Left cardiac atrium (tissue), 4 donors: ENCODE measurements around the gene ZNF516. TPM values are rescaled to one million over a fixed set of nuclear protein-coding genes. Genes with fewer than 3 reads are reported as not detected.

Source experiments
- ATAC-seq, 2 donors: fragments of 200-7000 bp; cut with Tn5 transposase; one replicate each; pipeline ENCODE4 v1.9.1; 2020; ENCODE audit warnings: mild to moderate bottlenecking in 2 of 2, moderate library complexity in 2 of 2
- DNase-seq: peaks from one replicate; pipeline ENCODE4 v3.0.0-alpha.2; 2020
- intact Hi-C, 2 donors: fragments of 100-400 bp; cut with DNase I; formaldehyde crosslinking; loops; one replicate each; pipeline versions ENCODE4 v1.14.1 to v1.15.1; 2022 to 2023
- total RNA-seq, 2 donors: library from RNA; stranded (reverse); fragmentation: NEBNext Ultra II Directional; extraction: Animal tissue kit (Norgen Biotek cat#: 25700); gene quantifications; one replicate each; pipeline ENCODE4 v1.2.1, GENCODE V29; 2021
- donor health status: DM: no; HTN: yes; CAD: no.
- donor health status: DM: no; HTN: yes; CAD: no; lungs with severe emphysema.
- donor health status: DM: yes; HTN: yes; CAD: no.
- donor health status: Dilated cardiomyopathy.

ZNF516 gene
- total RNA-seq, 2 donors from 2014 or later: 14.9 to 15.7 TPM

DNA sequence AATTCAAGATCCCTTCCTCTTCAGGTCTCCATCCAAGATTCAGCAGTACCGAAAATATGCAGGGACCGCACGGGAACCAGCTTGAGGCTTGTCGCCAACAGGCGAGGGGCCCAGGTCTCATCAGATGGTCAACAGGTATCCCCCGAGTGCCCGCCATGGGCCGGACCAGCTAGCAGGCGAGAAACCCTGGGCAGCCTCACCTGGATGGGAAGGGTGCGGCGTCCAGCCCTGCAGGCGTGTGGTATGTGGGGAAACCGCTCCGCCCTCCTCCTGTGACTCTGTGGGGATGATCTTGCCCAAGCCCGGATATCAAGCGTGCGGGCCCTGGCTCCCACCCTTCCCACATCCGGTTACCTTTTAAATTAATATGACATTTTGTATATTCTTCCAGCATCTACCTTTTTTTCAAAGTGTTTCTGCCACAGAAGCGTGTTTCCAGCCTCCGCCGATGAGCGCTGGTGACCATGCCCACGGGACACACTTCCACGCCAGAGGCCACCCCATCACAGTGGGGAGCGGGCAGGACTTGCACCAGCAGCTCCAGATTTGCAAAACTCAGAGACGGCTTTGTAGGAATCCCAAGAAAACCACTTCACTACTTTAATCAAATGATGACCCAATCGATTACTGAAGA, 33.2 kb downstream of the ZNF516 start:
- intact Hi-C loops: no loop called here
- no peak for DNase-seq
- no peak for ATAC-seq

DNA sequence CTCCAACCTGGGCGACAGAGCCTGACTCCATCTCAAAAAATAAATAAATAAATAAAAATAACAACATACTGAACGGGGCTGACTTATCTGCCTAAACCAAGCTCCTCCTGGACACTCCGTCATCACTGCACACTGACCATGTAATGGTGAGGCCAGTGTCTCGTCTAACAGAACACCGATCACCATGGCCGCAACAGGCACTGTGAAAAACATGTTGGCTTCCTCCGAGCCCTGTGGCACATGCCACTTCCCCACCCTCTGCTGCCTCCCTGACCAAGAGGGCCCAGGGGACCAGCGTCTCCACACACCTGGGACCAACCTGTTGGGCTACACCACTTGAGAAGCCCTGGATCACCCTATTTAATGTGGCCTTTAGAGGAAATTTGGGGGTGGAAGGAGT, 33.9 kb downstream of the ZNF516 start:
- no peak for ATAC-seq
- intact Hi-C loops: no loop called here
- DNase-seq: no peak

DNA sequence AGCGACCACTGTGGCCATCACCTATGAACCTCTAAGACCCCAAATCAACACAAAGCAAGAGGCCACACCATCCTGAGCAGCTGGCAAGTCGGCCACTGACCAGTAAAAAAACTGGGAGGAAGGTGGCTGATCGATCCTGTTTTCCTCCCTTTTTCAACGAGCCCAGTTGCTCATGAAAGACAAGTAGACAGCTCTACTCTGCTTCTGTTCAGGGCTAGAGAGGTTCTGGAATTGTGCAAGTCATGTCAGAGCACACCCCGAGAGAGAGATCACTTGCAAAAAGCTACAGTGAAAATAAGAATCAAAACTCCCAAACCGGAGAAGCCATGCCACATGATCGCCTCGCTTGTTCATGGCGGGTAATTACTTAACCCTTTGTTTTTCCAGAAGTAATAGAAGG, 34.6 kb downstream of the ZNF516 start:
- ATAC-seq (no peak), DNase-seq (no peak)
- intact Hi-C loops: no loop called here

DNA sequence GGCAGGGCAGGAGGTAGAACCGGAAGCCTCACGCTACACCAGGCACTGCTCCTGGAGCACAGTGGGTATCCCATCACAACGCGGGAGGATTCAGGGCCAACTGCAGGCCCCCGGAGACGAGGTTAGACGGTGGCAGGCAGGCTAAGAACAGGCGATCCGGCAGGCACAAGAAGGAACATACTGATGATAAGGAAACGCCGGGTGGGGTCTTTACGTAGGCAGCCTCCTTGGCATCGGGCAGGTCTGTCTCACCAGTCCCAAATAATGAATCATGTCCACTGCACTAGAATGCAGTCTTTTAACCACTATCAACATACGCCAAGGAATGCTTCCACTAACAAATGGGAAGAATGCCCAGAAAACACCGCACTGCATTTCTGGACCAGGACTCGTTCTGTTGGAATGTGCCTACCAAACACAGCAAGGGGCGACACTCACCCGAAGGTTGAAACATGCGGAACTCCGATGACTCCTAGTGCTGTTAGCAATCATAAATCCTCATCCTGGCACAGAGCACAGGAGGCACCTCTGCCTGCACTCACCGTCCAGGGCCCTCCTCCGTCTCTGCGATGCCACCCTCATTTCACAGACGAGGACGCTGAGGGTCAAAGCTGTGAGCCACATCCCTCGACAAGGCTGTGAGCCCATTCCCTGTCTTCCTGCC, 35.2 kb downstream of the ZNF516 start:
- intact Hi-C loops: loop anchor here in 1 of 2 donors (5.0 kb wide), 1 partner anchor 32 kb away; no protein-coding TSS in a partner anchor
- ATAC-seq (peak; percentile 76 to 91), DNase-seq (peak; percentile 68)

DNA sequence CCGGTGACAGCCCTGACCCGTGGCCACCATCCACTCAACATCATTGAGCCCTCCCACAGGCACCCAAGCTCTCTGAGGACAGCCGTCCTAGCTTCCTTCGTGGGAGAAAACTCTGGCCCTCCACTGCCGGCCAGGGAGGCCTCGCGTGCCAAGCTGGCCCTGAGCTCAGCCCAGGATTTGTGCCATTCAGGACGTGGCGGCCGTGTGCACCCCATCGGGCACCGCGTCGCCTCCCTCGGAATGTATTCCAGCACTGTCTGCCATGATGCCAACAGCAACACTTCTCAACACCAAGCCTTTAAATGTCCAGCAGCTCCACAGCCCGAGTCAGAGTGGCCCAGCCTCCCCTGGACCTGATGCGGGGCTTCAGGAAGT, 35.7 kb downstream of the ZNF516 start:
- DNase-seq: no peak
- intact Hi-C loops: loop anchor here in 1 of 2 donors (5.0 kb wide), 1 partner anchor 33 kb away; no protein-coding TSS in a partner anchor
- ATAC-seq: peak in 1 of 2 donors; percentile 56

DNA sequence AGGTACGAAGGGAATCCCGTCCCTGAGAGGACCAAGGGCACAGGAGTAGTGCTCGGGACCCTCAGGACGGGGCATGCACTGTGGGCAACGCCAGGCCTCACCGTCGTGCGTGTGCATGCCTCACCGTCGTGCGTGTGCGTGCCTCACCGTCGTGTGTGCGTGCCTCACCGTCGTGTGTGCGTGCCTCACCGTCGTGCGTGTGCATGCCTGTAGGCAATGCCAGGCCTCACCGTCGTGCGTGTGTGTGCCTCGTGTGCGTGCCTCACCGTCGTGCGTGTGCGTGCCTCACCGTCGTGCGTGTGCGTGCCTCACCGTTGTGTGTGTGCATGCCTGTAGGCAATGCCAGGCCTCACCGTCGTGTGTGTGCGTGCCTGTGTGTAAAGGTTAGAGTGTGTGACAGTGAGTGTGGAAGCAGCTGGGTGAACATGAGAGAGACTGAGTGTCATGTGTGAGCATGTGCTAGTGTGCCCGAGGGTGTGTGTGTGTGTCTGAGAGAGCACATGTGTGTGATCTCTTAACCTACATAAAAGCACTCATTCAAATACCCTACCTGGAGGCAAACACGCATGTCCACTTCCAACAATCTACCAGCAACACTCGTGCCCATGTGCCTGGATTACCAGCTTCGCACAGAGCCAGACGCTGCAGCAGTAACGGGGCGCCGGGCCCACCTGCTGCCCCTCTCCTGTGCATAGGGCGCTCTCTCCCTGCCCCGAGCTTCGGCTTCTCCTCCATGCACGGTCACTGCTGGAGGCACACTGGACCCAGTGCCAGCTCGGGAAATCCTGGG, 36.3 kb downstream of the ZNF516 start:
- DNase-seq (no peak), ATAC-seq (peak in 1 of 2 donors; percentile 3)
- intact Hi-C loops: loop anchor here in 1 of 2 donors (5.0 kb wide), 1 partner anchor 34 kb away; no protein-coding TSS in a partner anchor

DNA sequence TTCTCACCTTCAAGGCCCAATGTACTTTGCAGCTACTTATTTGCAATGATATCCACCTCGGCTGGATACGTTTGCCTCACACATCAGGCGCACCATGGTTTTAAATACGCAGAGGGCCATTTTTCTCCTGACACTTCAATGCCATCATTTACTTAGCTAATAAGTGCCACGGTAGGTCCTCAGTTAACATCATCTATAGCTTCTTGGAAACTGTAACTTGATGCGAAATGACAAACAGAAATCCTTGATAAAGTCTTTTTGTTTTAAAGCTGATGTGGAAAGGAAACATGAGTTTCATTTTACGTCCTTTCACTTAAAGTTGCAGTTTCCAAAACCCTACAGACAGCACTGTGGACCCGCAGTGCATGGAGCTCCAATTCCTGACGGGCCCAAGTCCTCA, 37.1 kb downstream of the ZNF516 start:
- no peak for ATAC-seq
- no peak for DNase-seq
- intact Hi-C loops: loop anchor here in 1 of 2 donors (5.0 kb wide), 1 partner anchor 34 kb away; no protein-coding TSS in a partner anchor

DNA sequence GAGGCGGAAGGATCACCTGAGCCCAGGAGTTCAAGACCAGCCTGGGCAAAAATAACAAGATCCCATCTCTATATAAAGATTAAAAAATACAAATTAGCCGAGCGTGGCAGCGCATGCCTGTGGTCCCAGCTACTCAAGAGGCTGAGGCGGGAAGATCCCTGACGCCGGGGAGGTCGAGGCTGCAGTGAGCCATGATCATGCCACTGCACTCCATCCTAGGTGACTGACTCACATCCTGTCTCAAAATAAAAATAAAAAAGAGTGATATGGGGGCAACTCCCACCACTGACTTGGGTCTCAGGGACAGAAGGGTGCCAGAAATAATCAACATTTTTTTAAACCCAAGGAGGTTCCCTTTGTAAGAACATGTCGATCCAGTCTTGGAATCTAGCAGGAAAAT, 37.6 kb downstream of the ZNF516 start:
- ATAC-seq (no peak), DNase-seq (no peak)
- intact Hi-C loops: loop anchor here in 1 of 2 donors (5.0 kb wide), 1 partner anchor 35 kb away; no protein-coding TSS in a partner anchor

DNA sequence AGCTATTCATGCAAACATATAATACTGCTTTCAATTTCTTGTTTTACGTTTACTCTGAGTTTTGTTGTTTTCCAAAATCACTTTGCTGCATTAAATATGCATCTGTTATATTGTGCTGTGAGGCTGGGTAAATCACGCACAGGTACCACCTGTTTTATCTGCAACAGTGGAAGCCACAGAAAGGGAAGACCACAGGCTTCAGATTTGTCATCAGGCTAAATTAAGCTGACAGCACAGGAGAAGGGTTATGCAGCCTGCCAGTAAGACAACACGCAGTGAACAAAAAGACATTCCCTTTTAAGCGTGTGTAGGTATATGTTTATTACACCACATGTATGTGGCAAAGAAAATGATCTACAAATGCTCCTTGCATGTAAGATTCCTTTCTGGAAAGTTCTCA, 38.2 kb downstream of the ZNF516 start:
- no peak for ATAC-seq
- DNase-seq: no peak
- intact Hi-C loops: loop anchor here in 1 of 2 donors (5.0 kb wide), 1 partner anchor 35 kb away; no protein-coding TSS in a partner anchor

DNA sequence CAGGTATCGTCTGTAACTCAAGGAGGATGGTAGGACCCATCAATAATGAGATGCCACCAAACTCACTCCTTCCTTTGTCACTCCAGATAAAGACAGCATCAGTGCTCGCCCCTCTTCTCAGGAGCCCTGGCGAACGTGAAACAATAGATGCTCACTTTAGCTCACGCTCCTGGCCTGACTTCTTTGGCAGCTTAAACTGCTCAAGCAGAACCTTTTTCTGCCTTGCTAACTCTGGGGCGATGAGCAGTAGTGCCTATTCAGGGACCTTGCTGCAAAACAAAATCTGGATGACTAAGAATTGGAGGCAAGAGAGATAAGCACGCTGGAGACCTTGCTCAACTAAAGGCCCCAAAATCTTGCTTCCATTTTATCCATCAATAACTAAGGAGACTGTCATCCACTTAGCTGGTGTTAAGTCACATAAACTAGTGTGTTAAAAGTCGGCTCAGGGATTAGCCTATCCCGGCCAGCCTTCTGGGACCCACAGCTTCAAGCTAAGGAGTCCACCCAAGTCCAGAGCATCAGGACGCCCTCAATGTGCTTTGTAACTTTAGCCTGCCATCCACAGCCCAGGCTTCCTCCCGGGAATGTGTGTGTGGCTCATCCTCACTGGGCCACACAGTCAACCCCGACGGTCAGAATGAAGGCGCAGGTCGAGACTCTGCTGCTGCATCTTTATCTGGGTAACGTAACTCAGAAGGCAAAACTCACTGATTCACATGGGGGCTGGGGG, 38.9 kb downstream of the ZNF516 start:
- intact Hi-C loops: loop anchor here in 1 of 2 donors (5.0 kb wide), 1 partner anchor 36 kb away; no protein-coding TSS in a partner anchor
- DNase-seq (no peak), ATAC-seq (no peak)

DNA sequence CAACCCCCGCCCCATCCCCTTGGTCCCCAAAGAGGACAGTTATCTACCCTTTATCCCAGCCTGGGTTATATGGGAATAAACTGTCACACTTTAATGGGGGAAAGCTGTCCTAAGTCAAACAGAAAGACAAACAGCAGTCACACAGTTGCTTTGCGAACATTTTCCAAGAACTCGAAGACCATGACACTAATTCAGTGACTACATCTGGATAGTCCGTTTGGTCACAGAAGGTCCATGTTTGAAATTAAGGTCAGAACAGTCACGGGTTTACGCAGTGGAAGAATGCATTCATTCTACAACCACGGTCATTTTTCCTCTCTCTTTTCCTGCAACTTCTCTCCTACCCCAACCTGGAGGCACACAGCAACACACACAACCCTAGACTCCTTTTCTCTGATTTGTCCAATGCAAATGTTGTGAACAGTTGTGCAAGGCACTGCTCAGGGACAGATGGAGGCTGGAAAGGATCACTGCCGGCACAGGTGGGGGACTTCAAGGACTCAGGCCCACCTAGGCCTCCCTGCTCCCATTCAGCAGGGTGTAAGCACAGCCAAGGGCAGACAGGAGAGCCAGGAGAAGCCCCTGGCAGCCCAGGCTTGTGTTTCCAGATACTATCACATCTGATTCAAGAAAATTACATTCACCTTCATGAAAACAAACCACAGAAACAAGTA, 39.9 kb downstream of the ZNF516 start:
- DNase-seq: no peak
- no peak for ATAC-seq
- intact Hi-C loops: loop anchor here in 1 of 2 donors (5.0 kb wide), 1 partner anchor 37 kb away; no protein-coding TSS in a partner anchor

DNA sequence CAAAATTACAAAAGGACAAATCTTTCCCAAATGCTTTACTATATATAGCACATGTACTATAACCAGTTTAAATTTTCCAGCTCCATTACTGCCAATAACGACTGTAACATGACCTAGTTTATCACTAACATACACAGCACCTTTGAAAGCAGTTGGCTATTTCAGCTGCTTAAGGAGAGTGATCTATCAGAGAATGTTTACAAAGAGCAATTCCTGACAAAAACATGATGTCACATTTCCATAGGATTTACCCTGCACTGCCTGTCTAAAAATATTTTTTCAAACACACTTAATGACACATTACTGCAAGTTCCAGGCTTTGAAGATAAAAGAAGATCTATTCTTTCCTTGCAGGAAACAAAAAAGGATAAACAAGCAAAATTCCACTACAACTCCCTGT, 40.6 kb downstream of the ZNF516 start:
- intact Hi-C loops: no loop called here
- ATAC-seq: no peak
- DNase-seq: no peak

DNA sequence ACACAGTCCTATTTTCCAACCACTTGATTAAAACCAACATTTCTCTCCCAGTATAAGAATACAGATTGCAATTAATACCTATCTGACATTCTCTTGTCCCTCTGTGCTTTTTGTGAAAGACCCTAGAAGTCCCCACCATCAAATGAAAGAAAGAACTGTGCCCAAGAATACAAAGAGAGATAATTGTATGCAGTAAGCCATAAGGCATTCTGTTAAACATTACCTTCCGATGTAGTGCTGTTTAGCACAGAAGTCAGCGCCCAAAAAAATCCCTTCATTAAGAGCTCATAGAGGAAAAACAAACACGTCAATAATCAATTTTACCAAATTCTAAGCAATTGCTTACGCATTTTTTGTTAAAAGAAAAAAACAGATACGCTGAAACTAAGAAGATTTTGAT, 41.1 kb downstream of the ZNF516 start:
- intact Hi-C loops: no loop called here
- ATAC-seq: no peak
- no peak for DNase-seq

DNA sequence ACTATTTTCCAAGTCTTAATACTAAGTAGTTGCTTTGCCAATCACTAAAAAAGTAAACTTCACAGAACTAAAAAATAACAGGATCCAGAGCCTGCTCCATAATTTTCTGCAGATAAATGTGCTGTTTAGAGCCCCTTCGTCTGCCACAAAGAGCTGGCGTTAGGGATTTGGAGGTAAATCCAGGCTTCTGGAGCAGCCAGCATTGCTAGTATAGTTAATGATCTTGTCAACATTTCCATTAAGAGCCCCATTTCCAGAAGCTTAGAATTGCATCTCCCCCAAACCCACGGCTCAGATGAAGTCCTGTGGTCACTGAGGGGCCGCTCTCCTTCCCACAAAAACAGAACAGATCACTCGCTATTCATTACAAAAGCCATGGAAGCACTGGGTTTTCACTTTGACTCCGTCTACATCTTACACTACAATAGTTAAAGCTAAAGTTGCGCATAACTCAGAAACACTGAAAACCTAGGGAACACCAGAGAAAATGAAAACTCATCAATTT, 41.9 kb downstream of the ZNF516 start:
- DNase-seq (no peak), ATAC-seq (no peak)
- intact Hi-C loops: no loop called here

DNA sequence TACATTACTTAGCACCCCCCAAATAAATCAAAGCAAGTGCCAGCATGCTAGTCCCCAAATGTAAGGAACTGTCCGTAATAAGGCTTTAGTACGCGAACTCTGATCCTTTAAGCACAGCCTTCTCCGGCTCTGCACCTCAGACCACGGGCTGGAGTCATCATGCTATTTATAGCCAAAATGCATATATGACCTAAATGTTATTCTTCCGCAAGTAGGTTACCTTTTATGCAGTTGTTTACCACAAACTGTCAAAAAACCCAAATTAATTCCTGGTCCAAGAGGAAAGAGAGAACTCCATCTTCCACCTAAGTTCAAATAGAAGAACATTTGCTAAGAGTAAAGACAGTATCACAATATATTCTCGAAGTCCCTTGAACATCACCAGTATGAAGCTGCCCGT, 42.7 kb downstream of the ZNF516 start:
- intact Hi-C loops: no loop called here
- DNase-seq (no peak), ATAC-seq (no peak)

DNA sequence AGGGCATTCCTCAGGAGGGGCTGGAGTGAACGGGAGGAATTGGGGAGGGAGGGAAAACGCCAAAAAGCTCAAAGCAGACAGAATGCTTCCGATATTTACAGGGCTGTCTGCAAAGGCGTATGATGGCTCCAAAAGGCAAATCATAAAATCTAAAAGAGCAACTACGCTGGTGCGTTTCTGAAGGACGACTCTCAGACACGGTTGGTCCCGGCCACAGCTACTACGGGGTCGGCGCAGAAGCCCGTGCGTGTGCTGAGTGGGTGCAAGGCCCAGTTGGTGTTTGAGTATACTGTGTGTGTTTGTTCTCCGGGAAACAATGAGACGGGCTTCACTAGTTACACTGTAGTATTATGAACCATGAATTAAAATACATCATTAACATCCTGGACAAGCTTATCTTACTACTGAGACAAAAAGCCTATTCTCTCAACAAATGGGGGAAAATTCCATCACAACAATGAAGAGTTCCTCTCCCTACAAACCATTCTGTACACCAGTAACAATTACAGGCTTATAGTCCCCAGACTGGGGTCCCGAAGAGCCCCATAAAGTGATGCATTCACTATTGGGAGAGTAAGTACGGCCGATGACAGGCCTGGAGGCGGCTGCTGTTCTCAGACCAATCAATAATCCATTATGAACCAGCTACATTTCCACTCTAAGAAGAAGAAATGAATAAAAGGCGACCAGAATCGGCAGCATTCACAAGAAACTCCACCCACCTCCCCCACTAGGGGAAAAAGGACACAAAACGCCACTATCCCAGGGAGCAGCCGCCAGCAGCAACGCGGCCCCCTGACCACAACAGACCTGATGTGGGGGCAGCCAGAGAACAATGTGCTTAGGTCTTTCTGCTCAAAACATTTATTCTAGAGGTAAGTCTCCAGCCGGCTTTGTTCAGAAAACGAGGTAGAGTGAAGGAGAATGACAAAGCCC, 43.4 kb downstream of the ZNF516 start:
- ATAC-seq (peak; percentile 39 to 65), DNase-seq (no peak)
- intact Hi-C loops: no loop called here
